H1 (cell line): ENCODE data around the gene CEP120. TPM values are rescaled to one million over a fixed set of nuclear protein-coding genes. Genes with fewer than 3 reads are reported as not detected.

Experiments
- CTCF ChIA-PET: fragments of 300-600 bp; sonication (Branson Sonifier 250); formaldehyde crosslinking; loops from one replicate; lab custom pipeline; 2021; ENCODE audit not compliant: partially characterized antibody; lab: Charles Lee
- POLR2A ChIA-PET: fragments of 300-600 bp; sonication (Branson Sonifier 250); formaldehyde crosslinking; loops from one replicate; lab custom pipeline; 2021; ENCODE audit warnings: inconsistent platforms; ENCODE audit not compliant: partially characterized antibody; lab: Charles Lee
- DNase-seq, 2 experiments: peaks; one replicate each; pipeline versions ENCODE4 v3.0.0 to v3.0.0-alpha.2; 2010 to 2022; ENCODE audit warnings: low spot score in 2 of 2, low read depth in 1 of 2, mixed read lengths in 1 of 2
- FAIRE-seq: peaks from 2 replicates; lab custom pipeline; 2011; peaks lifted over from hg19 to GRCh38; lab: Jason Lieb, UNC
- H2AFZ ChIP-seq: 2 replicates; pipeline ENCODE4 v1.8.1; 2012; ENCODE audit warnings: low read length, inconsistent platforms
- H2AK5ac ChIP-seq: 2 replicates; pipeline ENCODE4 v1.6.1; 2013; ENCODE audit warnings: low read depth, low read length
- H2BK120ac ChIP-seq: replicated peaks from 2 replicates; pipeline ENCODE3; 2013; ENCODE audit warnings: low read depth, low read length, inconsistent platforms
- H2BK12ac ChIP-seq: 2 replicates; pipeline ENCODE4 v1.6.1; 2013; ENCODE audit warnings: low read depth, low read length
- H2BK15ac ChIP-seq: 2 replicates; pipeline ENCODE4 v1.6.1; 2013; ENCODE audit warnings: low read length
- H2BK20ac ChIP-seq: 2 replicates; pipeline ENCODE4 v1.6.1; 2013; ENCODE audit warnings: low read length
- H2BK5ac ChIP-seq: 2 replicates; pipeline ENCODE4 v1.6.1; 2013; ENCODE audit warnings: low read depth, low read length
- H3K14ac ChIP-seq: 2 replicates; pipeline ENCODE4 v1.6.1; 2013; ENCODE audit warnings: inconsistent platforms; ENCODE audit not compliant: insufficient read length
- H3K18ac ChIP-seq: 2 replicates; pipeline ENCODE4 v1.6.1; 2013; ENCODE audit warnings: low read length; ENCODE audit errors: extremely low read depth
- H3K23ac ChIP-seq: 2 replicates; pipeline ENCODE4 v1.6.1; 2013; ENCODE audit warnings: inconsistent platforms; ENCODE audit not compliant: insufficient read length
- H3K23me2 ChIP-seq: 2 replicates; pipeline ENCODE4 v1.6.1; 2013; ENCODE audit warnings: low read depth, low read length
- H3K27ac ChIP-seq: 2 replicates; pipeline ENCODE4 v1.6.1; 2011; ENCODE audit warnings: low read depth, low read length, inconsistent platforms
- H3K27me3 ChIP-seq, 4 experiments: replicated peaks in 1 of 4; 1 replicate in 1 of 4; 2 replicates in 3 of 4; pipeline versions ENCODE4 v1.6.1 to v1.8.1; 2011 to 2013; ENCODE audit warnings: low read length in 3 of 4, mild to moderate bottlenecking in 3 of 4, inconsistent platforms in 2 of 4, mixed read lengths in 2 of 4, moderate library complexity in 1 of 4; ENCODE audit not compliant: control insufficient read depth in 3 of 4, insufficient read depth in 3 of 4; ENCODE audit errors: extremely low read depth in 1 of 4
- H3K36me3 ChIP-seq, 4 experiments: 2 replicates each; pipeline versions ENCODE4 v1.6.1 to v1.8.1; 2011 to 2013; ENCODE audit warnings: mild to moderate bottlenecking in 4 of 4, low read length in 3 of 4, moderate library complexity in 2 of 4, control low read depth in 1 of 4, inconsistent platforms in 1 of 4; ENCODE audit not compliant: insufficient read depth in 4 of 4, control insufficient read depth in 2 of 4
- H3K4ac ChIP-seq: replicated peaks from 2 replicates; pipeline ENCODE3; 2013; ENCODE audit warnings: low read length, low read depth, mixed read lengths, inconsistent platforms; ENCODE audit not compliant: insufficient read length
- H3K4me1 ChIP-seq, 4 experiments: replicated peaks in 1 of 4; 1 replicate in 1 of 4; 2 replicates in 3 of 4; pipeline versions ENCODE4 v1.6.1 to v1.8.1; 2011 to 2013; ENCODE audit warnings: low read length in 3 of 4, inconsistent platforms in 2 of 4, mixed read lengths in 1 of 4; ENCODE audit not compliant: insufficient read depth in 4 of 4, control insufficient read depth in 3 of 4
- H3K4me2 ChIP-seq, 2 experiments: 2 replicates each; pipeline versions ENCODE4 v1.6.1 to v1.8.1; 2011 to 2013; ENCODE audit warnings: low read depth in 2 of 2, low read length in 2 of 2, control low read depth in 1 of 2, inconsistent platforms in 1 of 2, mild to moderate bottlenecking in 1 of 2; ENCODE audit not compliant: insufficient read depth in 1 of 2
- H3K4me3 ChIP-seq, 4 experiments: fragments of 200-600, 300-600 bp in 1 of 4; sonication (generic), shearing (Covaris generic), sonication (Bioruptor Twin) in 1 of 4; 2 replicates each; pipeline versions ENCODE4 v1.5.1 to v1.8.1; 2011 to 2016; ENCODE audit warnings: low read length in 4 of 4, low read depth in 3 of 4, control low read depth in 2 of 4, inconsistent platforms in 2 of 4, mild to moderate bottlenecking in 2 of 4, mixed read lengths in 1 of 4, moderate library complexity in 1 of 4; ENCODE audit not compliant: insufficient read depth in 2 of 4; ENCODE audit errors: extremely low read depth in 1 of 4
- H3K56ac ChIP-seq: replicated peaks from 2 replicates; pipeline ENCODE3; 2013; ENCODE audit warnings: low read depth, mild to moderate bottlenecking, mixed read lengths, low read length, inconsistent platforms; ENCODE audit not compliant: insufficient read length
- H3K79me1 ChIP-seq: 2 replicates; pipeline ENCODE4 v1.6.1; 2013; ENCODE audit warnings: low read depth, low read length, control low read depth
- H3K79me2 ChIP-seq, 2 experiments: 2 replicates each; pipeline versions ENCODE4 v1.6.1 to v1.8.1; 2012 to 2013; ENCODE audit warnings: low read length in 2 of 2, mild to moderate bottlenecking in 2 of 2, inconsistent platforms in 1 of 2; ENCODE audit not compliant: insufficient read depth in 2 of 2, control insufficient read depth in 1 of 2
- H3K9ac ChIP-seq, 4 experiments: replicated peaks in 1 of 4; 1 replicate in 1 of 4; 2 replicates in 3 of 4; pipeline versions ENCODE4 v1.6.1 to v1.8.1; 2011 to 2013; ENCODE audit warnings: low read depth in 3 of 4, low read length in 3 of 4, control low read depth in 2 of 4, mild to moderate bottlenecking in 2 of 4, moderate library complexity in 2 of 4, inconsistent platforms in 1 of 4; ENCODE audit errors: extremely low read depth in 1 of 4
- H3K9me3 ChIP-seq, 2 experiments: 2 replicates each; pipeline versions ENCODE4 v1.6.1 to v1.8.1; 2012 to 2013; ENCODE audit warnings: mild to moderate bottlenecking in 2 of 2, moderate library complexity in 2 of 2, control low read depth in 1 of 2, inconsistent platforms in 1 of 2, low read depth in 1 of 2, low read length in 1 of 2, mixed read lengths in 1 of 2; ENCODE audit not compliant: insufficient read depth in 2 of 2
- H4K20me1 ChIP-seq, 2 experiments: replicated peaks in 1 of 2; 2 replicates each; pipeline versions ENCODE3 to v1.8.1; 2011 to 2013; ENCODE audit warnings: inconsistent platforms in 2 of 2, low read length in 2 of 2, mild to moderate bottlenecking in 1 of 2; ENCODE audit not compliant: insufficient read depth in 2 of 2, control insufficient read depth in 1 of 2
- H4K5ac ChIP-seq: 2 replicates; pipeline ENCODE4 v1.6.1; 2013; ENCODE audit warnings: low read length, low read depth, mixed read lengths, inconsistent platforms; ENCODE audit not compliant: insufficient read length
- H4K8ac ChIP-seq: 2 replicates; pipeline ENCODE4 v1.8.0; 2013; ENCODE audit warnings: mild to moderate bottlenecking, moderate library complexity, low read length, inconsistent platforms; ENCODE audit not compliant: insufficient read depth; ENCODE audit errors: extremely low read depth
- H4K91ac ChIP-seq: replicated peaks from 2 replicates; pipeline ENCODE3; 2013; ENCODE audit warnings: low read length, mixed read lengths, inconsistent platforms; ENCODE audit not compliant: insufficient read length
- BACH1 ChIP-seq: IDR thresholded peaks from 2 replicates; pipeline ENCODE4 v1.6.1; 2012; ENCODE audit warnings: low read length, improper control_type of control experiment
- EP300 ChIP-seq, 2 experiments: IDR thresholded peaks; 1 replicate in 1 of 2; 2 replicates in 1 of 2; pipeline ENCODE4 v1.6.1; 2011 to 2012; ENCODE audit warnings: low read depth in 2 of 2, low read length in 2 of 2, mild to moderate bottlenecking in 2 of 2, borderline replicate concordance in 1 of 2, inconsistent platforms in 1 of 2, moderate library complexity in 1 of 2
- SP2 ChIP-seq: IDR thresholded peaks from 2 replicates; pipeline ENCODE4 v1.6.1; 2012; ENCODE audit warnings: mild to moderate bottlenecking, low read length, inconsistent platforms
- WGBS, 2 experiments: shearing (Covaris generic) in 1 of 2; methylation state at CpG; one replicate each; pipeline versions ENCODE4 v1.1.6 to v1.1.7; 2013 to 2015; ENCODE audit warnings: low lambda C conversion rate in 2 of 2, mixed read lengths in 2 of 2, inconsistent platforms in 1 of 2, low coverage in 1 of 2, missing lambda C conversion rate in 1 of 2; ENCODE audit not compliant: insufficient replicate concordance in 2 of 2, insufficient coverage in 1 of 2, insufficient read length in 1 of 2; ENCODE audit errors: extremely low coverage in 1 of 2, missing lambda C conversion rate in 1 of 2; 5-methylcytosine and 5-hydroxymethylcytosine counted together
- polyA plus RNA-seq, 7 experiments: library from polyadenylated mRNA; depleted of rRNA in 3 of 7; stranded (reverse) in 5 of 7; unstranded in 2 of 7; fragments of >200 nt in 5 of 7; fragments of 200-250 nt in 2 of 7; gene quantifications; 1 replicate in 5 of 7; 2 replicates in 1 of 7; 4 replicates in 1 of 7; pipeline versions ENCODE4 v1.2.1 to v1.2.3, GENCODE V29; 2011 to 2013; ENCODE audit warnings: missing spikeins in 2 of 7, mixed read lengths in 2 of 7
- total RNA-seq: library from RNA; stranded (reverse); fragmentation: NEBNext Ultra II Directional; extraction: Animal tissue kit (Norgen Biotek cat#: 25700); gene quantifications from 2 replicates; pipeline ENCODE4 v1.2.1, GENCODE V29; 2021
- TF ChIP-seq, protein P1 (sequence below): IDR thresholded peaks from 2 replicates; pipeline ENCODE4 v1.6.1; 2012; ENCODE audit warnings: inconsistent platforms

CEP120 gene
- total and polyA plus RNA-seq, 2 of the 8 experiments (the other 6 are each of a cell fraction or from before 2014, with no cell fraction given): 9.3 to 17.9 TPM

DNA sequence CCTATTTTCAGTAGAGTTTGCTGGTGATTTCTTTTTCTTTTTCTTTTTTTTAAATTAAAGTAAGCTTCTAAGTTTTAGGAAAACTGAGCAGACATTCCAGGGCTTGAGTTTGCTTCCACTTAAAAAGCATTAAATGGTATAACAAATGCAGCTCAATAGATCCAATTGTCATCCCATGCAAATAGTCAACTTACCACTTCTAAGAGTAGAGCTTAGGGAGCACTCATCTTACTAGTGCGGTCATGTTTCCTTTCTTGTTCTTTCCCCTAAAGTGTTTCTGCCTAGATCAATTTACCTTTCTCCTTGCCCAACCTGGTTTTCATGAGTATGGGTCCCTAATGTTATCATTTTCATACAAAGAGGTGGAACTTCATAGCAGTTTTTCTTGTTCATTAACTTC, 13.0 kb upstream of the CEP120 start:
- Histone ChIP-seq H2BK5ac (no peak overlapping the region), H3K9ac (no peak overlapping the region), H2BK120ac (no peak overlapping the region), H3K36me3 (no peaks in the 10 kb centered on the region), H3K27me3 (no peaks in the 10 kb centered on the region; a peak in 1 of 7 replicates), H3K4me1 (no peaks in the 10 kb centered on the region), H3K4ac (no peak overlapping the region), H3K18ac (no peak overlapping the region), H3K23ac (no peak overlapping the region), H3K79me1 (no peaks in the 10 kb centered on the region), H4K5ac (no peak overlapping the region), H3K23me2 (no peaks in the 10 kb centered on the region), H4K20me1 (no peaks in the 10 kb centered on the region), H2AK5ac (no peak overlapping the region), H3K4me3 (no peak overlapping the region), H3K79me2 (no peaks in the 10 kb centered on the region), H4K8ac (no peak overlapping the region), H2AFZ (no peak overlapping the region), H2BK20ac (no peak overlapping the region), H3K4me2 (no peak overlapping the region), H3K9me3 (no peaks in the 10 kb centered on the region), H3K27ac (no peak overlapping the region), H2BK15ac (no peak overlapping the region), H3K56ac (no peak overlapping the region), H2BK12ac (no peak overlapping the region), H3K14ac (no peak overlapping the region), H4K91ac (no peak overlapping the region)
- DNase-seq: no peak
- FAIRE-seq: peak; percentile 36
- 47% methylated on average over 1 of the region's 1 CpG; no CpG with 5 or more reads in 1 of the 2 experiments for WGBS, 2 experiments
- TF ChIP-seq SP2: no peak
- TF ChIP-seq, protein P1, sequence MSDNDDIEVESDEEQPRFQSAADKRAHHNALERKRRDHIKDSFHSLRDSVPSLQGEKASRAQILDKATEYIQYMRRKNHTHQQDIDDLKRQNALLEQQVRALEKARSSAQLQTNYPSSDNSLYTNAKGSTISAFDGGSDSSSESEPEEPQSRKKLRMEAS: no peak
- TF ChIP-seq BACH1: no peak
- TF ChIP-seq EP300 (IDR thresholded peaks at IDR 0.05; ENCODE audit: borderline replicate concordance in 1 of 2, low read depth in 2 of 2, low read length in 2 of 2): no peak
- ChIA-PET POLR2A (interaction anchor here (1.2 kb wide), 1 partner anchor 12 kb away, joined by 5 read pairs; no protein-coding TSS in a partner anchor), CTCF (no interaction called here)
